ENCODE data around the gene RFX2. TPM values are rescaled to one million over a fixed set of nuclear protein-coding genes. Genes with fewer than 3 reads are reported as not detected.

RFX2 gene
- total RNA-seq, 1 donor from 2014 or later = 18.0 TPM

DNA sequence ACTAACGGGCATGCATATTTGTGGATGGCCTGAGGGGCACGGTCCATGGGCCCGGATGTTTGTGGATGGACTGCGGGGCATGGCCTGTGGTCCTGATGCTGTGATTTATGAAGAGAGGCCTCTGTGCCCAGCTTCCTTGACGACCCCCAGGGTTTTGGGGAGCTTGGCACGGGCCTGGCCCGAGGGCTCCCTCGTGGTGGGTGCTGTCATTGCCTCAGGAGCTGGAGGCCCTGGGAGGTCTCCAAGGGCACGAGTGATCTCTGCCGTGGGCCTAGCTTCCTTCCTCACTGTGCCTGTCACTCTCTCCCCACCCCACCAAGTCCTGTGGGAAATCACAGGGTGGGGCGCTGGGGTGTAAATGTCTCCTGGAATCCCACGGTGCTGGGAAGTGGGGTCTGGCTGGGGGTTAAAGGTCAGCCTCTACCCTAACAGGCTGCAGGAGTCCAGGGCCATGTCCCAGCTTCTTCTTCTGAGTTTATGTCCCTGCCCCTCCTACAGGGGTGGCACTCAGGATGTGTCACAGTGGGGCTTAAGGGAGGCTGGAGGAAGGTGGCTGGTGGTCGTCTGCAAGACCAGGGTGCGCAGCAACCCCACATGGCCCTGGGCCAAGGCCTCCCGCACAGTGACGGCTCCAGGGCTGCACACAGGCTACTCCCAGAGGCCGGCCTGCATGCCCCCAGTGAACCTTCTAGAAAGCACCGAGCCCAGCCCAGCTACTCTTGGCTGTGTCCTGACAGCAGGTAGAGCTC lies 104.8 kb downstream of the RFX2 start:
- no peak for DNase-seq (ENCODE audit: extremely low spot score, unreplicated experiment)
- Mint-ChIP-seq H3K9me3 (no peaks in the 10 kb centered on the region), H3K4me1 (ENCODE audit: unreplicated experiment) (no peaks in the 10 kb centered on the region), H3K27ac (no peak overlapping the region), H3K4me3 (no peak overlapping the region), H3K36me3 (peaks cover 2% of the 10 kb centered on the region), H3K27me3 (no peaks in the 10 kb centered on the region)
- TF ChIP-seq, protein P1, sequence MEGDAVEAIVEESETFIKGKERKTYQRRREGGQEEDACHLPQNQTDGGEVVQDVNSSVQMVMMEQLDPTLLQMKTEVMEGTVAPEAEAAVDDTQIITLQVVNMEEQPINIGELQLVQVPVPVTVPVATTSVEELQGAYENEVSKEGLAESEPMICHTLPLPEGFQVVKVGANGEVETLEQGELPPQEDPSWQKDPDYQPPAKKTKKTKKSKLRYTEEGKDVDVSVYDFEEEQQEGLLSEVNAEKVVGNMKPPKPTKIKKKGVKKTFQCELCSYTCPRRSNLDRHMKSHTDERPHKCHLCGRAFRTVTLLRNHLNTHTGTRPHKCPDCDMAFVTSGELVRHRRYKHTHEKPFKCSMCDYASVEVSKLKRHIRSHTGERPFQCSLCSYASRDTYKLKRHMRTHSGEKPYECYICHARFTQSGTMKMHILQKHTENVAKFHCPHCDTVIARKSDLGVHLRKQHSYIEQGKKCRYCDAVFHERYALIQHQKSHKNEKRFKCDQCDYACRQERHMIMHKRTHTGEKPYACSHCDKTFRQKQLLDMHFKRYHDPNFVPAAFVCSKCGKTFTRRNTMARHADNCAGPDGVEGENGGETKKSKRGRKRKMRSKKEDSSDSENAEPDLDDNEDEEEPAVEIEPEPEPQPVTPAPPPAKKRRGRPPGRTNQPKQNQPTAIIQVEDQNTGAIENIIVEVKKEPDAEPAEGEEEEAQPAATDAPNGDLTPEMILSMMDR (conservative IDR thresholded peaks at IDR 0.05) = no peak

DNA sequence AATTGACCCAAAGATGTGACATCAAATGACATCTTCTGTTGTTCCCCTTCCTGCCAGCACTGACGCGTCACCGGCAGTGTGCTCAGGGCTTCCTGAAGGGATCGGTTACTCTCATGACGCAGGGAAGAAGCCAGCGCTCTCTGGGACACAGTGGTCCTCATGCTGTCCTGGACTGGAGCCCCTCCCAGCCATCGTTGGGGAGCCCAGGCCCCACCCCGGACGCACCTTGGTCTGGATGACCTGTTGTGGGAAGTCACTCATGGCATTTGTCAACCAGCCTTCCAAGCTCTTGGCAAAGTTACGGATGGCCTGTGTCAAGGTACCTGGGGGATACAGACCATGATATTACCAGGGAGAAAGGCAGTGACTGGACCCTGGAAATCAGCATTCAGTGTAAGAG lies 106.3 kb downstream of the RFX2 start:
- Mint-ChIP-seq H3K27me3 (no peaks in the 10 kb centered on the region), H3K27ac (no peak overlapping the region), H3K4me1 (ENCODE audit: unreplicated experiment) (no peaks in the 10 kb centered on the region), H3K36me3 (peaks cover 8% of the 10 kb centered on the region), H3K9me3 (no peaks in the 10 kb centered on the region), H3K4me3 (no peak overlapping the region)
- no peak for DNase-seq (ENCODE audit: extremely low spot score, unreplicated experiment)
- TF ChIP-seq, protein P1 (conservative IDR thresholded peaks at IDR 0.05) = no peak

DNA sequence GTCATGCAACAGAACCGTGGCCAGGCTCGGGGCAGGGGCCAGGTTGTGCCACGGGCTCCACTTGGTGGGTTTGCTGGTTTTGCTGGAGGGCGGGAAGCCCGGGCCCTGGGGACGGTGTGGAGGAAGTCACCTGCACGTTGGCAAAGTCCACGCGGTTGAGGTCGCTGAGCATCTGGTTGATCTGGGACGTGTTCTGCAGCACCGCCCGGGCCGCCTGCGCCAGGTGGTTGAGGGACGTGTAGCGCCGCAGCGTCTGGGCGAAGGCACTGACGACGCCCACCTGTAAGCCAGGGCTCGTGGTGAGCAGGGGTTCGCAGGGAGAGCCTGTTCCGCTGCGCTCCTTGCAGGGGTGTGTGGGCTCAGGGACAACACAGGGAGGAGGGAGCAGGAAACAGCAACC lies 107.7 kb downstream of the RFX2 start:
- Mint-ChIP-seq H3K36me3 (peaks cover 8% of the 10 kb centered on the region), H3K4me1 (ENCODE audit: unreplicated experiment) (no peaks in the 10 kb centered on the region), H3K9me3 (no peaks in the 10 kb centered on the region), H3K4me3 (no peak overlapping the region), H3K27ac (no peak overlapping the region), H3K27me3 (no peaks in the 10 kb centered on the region)
- TF ChIP-seq, protein P1 (conservative IDR thresholded peaks at IDR 0.05) = no peak
- DNase-seq (ENCODE audit: extremely low spot score, unreplicated experiment) = no peak

DNA sequence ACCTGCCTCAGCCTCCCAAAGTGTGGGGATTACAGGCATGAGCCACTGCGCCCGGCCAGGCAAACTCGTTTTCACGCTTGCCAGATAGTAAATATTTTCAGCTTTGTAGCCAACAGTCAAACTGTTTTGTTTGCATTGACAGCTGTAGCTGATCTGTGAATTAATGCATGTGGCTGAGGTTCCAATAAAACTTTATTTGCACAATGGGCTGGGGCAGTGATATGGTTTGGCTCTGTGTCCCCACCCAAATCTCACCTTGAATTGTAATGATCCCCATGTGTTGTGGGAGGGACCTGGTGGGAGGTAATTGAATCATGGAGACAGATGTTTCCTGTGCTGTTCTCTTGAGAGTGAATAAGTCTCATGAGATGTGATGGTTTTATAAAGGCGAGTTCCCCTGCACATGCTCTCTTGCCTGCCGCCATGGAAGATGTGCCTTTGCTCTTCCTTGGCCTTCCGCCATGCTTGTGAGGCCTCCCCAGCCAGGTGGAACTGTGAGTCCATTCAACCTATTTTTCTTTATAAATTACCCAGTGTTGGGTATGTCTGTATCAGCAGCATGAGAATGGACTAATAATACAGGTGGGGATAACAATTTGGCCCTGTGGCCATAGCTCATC lies 110.0 kb downstream of the RFX2 start:
- H3K9me3 Mint-ChIP-seq = no peaks in the 10 kb centered on the region
- DNase-seq (ENCODE audit: extremely low spot score, unreplicated experiment) = no peak
- no peaks in the 10 kb centered on the region for H3K27me3 Mint-ChIP-seq
- TF ChIP-seq, protein P1 (conservative IDR thresholded peaks at IDR 0.05) = no peak
- H3K27ac Mint-ChIP-seq = no peak overlapping the region
- no peaks in the 10 kb centered on the region for H3K4me1 Mint-ChIP-seq (ENCODE audit: unreplicated experiment)
- peaks cover 8% of the 10 kb centered on the region for H3K36me3 Mint-ChIP-seq
- no peak overlapping the region for H3K4me3 Mint-ChIP-seq

DNA sequence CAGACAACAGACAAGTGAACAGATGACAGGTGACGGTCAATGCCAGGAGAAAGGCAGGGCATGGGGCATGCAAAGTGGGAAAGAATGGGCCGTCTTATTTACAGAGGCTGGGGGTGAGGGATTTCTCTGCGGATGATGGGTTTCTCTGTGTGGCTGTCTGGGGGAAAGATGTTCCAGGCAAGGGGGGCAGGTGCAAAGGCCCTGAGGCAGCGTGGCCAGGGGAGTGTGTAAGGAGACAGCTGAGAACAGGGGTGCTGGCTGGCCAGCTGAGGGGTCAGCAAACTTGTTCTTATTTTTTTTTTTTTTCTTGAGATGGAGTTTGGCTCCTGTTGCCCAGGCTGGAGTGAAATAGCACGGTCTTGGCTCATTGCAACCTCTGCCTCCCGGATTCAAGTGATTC lies 110.6 kb downstream of the RFX2 start:
- no peak for DNase-seq (ENCODE audit: extremely low spot score, unreplicated experiment)
- H3K27me3 Mint-ChIP-seq = no peaks in the 10 kb centered on the region
- TF ChIP-seq, protein P1 (conservative IDR thresholded peaks at IDR 0.05) = no peak
- H3K27ac Mint-ChIP-seq = no peak overlapping the region
- H3K4me1 Mint-ChIP-seq (ENCODE audit: unreplicated experiment) = no peaks in the 10 kb centered on the region
- H3K9me3 Mint-ChIP-seq = no peaks in the 10 kb centered on the region
- H3K36me3 Mint-ChIP-seq = peaks cover 8% of the 10 kb centered on the region
- H3K4me3 Mint-ChIP-seq = no peak overlapping the region
